ENCODE results near the gene SPART. TPM values are rescaled to one million over a fixed set of nuclear protein-coding genes. Genes with fewer than 3 reads are reported as not detected.
"Not testable (repeated sequence)": the region's sequence is repeated elsewhere in the genome, so short reads cannot be mapped to it uniquely, and the experiment has no call there.

Gene SPART
- polyA plus RNA-seq, 2 of the 4 experiments (the other 2 are of a cell fraction), result 33.9 to 37.0 TPM

DNA sequence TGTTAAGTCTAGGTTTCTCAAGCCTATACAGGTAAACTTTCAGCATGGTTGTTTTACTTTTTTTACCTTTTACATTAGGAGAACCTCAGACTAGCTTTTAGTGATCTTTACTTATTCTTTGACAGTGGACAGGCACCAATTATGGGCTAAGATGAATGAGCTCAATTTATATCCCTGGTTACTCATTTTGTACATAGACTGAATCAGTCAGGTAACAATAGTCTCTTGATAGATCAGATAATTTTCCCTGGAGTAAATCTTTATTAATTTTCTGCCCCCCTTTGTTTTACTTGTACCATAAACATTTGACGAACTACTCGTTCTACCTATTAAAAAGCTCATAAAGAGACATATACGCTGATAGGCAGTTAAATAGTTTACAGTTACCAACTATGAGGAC, 22.8 kb downstream of the SPART start:
- 94% methylated on average over 3 of the region's 3 CpGs for WGBS (ENCODE audit: missing lambda C conversion rate)
- CTCF ChIA-PET, result no interaction called here
- no peak for ATAC-seq

DNA sequence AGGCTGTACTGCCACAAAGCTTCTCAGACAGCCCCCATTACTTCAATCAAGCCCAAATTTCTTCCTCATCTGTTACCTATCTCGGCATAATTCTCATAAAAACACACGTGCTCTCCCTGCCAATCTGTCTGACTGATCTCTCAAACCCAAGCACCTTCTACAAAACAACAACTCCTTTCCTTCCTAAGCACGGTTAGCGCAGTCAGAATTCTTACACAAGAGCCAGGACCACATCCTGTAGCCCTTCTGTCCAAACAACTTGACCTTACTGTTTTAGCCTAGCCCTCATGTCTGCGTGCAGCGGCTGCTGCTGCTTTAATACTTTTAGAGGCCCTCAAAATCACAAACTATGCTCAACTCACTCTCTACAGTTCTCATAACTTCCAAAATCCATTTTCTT, 26.4 kb downstream of the SPART start:
- FAIRE-seq, POLR2A ChIA-PET: not testable (repeated sequence)
- WGBS (ENCODE audit: missing lambda C conversion rate), result 41% methylated on average over 4 of the region's 6 CpGs

More for the DNA sequence above, 22.8 kb downstream of the SPART start:
- 0 out of 3 replicates have a peak, but pooled peaks cover 5% of the 10 kb centered on the region for H3K4me1 ChIP-seq
- DNase-seq (ENCODE audit: low read depth in 1 of 2, low spot score in 1 of 2) (no peak), FAIRE-seq (no peak)
- H3K4me3 ChIP-seq, result no peak overlapping the region
- POLR2A ChIA-PET, result no interaction called here
- no peak for TF ChIP-seq NFE2L2 (conservative IDR thresholded peaks at IDR 0.05; ENCODE audit: low read length)
- no peak overlapping the region for H3K27ac ChIP-seq
- no peak overlapping the region for H3K4me2 ChIP-seq
- H3K9me3 ChIP-seq, result no peaks in the 10 kb centered on the region

DNA sequence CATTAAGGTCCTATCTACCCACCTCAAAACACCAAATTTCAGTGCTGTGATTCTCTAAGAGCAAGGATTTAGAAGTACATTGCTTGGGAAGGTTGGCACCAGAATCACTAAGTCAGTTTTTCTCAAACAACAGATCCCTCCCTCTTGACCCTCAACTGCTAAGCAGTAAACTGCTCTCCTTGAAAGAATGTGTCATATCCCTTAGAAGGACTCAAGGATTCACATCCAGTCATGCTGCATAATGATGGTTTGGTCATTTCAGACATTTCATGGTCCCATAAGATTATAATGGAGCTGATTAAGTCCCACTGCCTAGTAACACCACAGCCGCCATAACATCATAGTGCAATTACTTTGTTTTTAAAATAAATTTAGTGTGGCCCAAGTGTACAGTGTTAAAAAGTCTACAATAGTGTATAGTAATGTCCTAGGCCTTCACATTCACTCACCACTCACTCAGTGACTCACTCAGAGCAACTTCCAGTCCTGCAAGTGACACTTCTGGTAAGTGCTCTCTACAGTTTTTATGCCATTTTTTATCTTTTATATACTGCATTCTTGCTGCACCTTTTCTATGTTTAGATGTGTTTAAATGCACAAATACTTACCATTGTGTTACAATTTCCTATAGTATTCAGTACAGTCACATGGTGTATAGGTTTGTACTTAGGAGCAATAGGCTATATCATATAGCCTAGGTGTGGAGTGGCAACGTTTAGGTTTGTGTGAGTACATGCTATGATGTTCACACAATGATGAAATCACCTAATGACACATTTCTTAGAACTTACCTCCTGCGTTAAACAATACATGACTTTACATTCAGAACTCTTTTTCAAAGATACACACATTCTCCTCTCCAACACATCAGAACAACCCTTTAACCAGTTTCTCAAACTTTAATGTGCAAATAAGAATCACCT, 32.9 kb downstream of the SPART start:
- TF ChIP-seq, protein P1, sequence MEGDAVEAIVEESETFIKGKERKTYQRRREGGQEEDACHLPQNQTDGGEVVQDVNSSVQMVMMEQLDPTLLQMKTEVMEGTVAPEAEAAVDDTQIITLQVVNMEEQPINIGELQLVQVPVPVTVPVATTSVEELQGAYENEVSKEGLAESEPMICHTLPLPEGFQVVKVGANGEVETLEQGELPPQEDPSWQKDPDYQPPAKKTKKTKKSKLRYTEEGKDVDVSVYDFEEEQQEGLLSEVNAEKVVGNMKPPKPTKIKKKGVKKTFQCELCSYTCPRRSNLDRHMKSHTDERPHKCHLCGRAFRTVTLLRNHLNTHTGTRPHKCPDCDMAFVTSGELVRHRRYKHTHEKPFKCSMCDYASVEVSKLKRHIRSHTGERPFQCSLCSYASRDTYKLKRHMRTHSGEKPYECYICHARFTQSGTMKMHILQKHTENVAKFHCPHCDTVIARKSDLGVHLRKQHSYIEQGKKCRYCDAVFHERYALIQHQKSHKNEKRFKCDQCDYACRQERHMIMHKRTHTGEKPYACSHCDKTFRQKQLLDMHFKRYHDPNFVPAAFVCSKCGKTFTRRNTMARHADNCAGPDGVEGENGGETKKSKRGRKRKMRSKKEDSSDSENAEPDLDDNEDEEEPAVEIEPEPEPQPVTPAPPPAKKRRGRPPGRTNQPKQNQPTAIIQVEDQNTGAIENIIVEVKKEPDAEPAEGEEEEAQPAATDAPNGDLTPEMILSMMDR (IDR thresholded peaks at IDR 0.05), result no peak
- TF ChIP-seq FOXS1 (CRISPR knock-in tag; IDR thresholded peaks at IDR 0.05), result no peak
- TF ChIP-seq NR3C1 (IDR thresholded peaks at IDR 0.05), result no peak
- TF ChIP-seq HOXA7 (CRISPR knock-in tag; IDR thresholded peaks at IDR 0.05), result no peak
- no peak for TF ChIP-seq JUNB (IDR thresholded peaks at IDR 0.05)
- TF ChIP-seq FOSL2 (IDR thresholded peaks at IDR 0.05), result no peak
- TF ChIP-seq FOSL2 (CRISPR knock-in tag; IDR thresholded peaks at IDR 0.05), result no peak
- no peak for TF ChIP-seq ZNF302 (CRISPR knock-in tag; IDR thresholded peaks at IDR 0.05)
- TF ChIP-seq, protein P2, sequence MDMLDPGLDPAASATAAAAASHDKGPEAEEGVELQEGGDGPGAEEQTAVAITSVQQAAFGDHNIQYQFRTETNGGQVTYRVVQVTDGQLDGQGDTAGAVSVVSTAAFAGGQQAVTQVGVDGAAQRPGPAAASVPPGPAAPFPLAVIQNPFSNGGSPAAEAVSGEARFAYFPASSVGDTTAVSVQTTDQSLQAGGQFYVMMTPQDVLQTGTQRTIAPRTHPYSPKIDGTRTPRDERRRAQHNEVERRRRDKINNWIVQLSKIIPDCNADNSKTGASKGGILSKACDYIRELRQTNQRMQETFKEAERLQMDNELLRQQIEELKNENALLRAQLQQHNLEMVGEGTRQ (IDR thresholded peaks at IDR 0.05), result no peak
- TF ChIP-seq JUN (IDR thresholded peaks at IDR 0.05), result no peak
- TF ChIP-seq ZSCAN20 (CRISPR knock-in tag; IDR thresholded peaks at IDR 0.05), result no peak
- TF ChIP-seq, protein P3, sequence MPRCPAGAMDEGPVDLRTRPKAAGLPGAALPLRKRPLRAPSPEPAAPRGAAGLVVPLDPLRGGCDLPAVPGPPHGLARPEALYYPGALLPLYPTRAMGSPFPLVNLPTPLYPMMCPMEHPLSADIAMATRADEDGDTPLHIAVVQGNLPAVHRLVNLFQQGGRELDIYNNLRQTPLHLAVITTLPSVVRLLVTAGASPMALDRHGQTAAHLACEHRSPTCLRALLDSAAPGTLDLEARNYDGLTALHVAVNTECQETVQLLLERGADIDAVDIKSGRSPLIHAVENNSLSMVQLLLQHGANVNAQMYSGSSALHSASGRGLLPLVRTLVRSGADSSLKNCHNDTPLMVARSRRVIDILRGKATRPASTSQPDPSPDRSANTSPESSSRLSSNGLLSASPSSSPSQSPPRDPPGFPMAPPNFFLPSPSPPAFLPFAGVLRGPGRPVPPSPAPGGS (IDR thresholded peaks at IDR 0.05), result no peak
- TF ChIP-seq RAD21 (conservative IDR thresholded peaks at IDR 0.05 in 1 of 2, IDR thresholded peaks at IDR 0.05 in 1 of 2), result no peak
- no peak for TF ChIP-seq MYC (IDR thresholded peaks at IDR 0.05; ENCODE audit: borderline replicate concordance, low read length)
- TF ChIP-seq, protein P4, sequence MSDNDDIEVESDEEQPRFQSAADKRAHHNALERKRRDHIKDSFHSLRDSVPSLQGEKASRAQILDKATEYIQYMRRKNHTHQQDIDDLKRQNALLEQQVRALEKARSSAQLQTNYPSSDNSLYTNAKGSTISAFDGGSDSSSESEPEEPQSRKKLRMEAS (IDR thresholded peaks at IDR 0.05), result no peak
- no peak for TF ChIP-seq CBX8 (IDR thresholded peaks at IDR 0.05)
- no peak for TF ChIP-seq KDM1A (IDR thresholded peaks at IDR 0.05; ENCODE audit: low read depth)
- TF ChIP-seq SMC3 (IDR thresholded peaks at IDR 0.05), result no peak
- no peak for TF ChIP-seq EP300 (IDR thresholded peaks at IDR 0.05)
- no peak for TF ChIP-seq EHF (CRISPR knock-in tag; IDR thresholded peaks at IDR 0.05)
- TF ChIP-seq KDM5A (IDR thresholded peaks at IDR 0.05), result no peak
- DNase-seq (ENCODE audit: low read depth in 1 of 2, low spot score in 1 of 2) (no peak), ATAC-seq (no peak), FAIRE-seq (no peak)
- H3K4me2 ChIP-seq, result no peak overlapping the region
- WGBS (ENCODE audit: missing lambda C conversion rate), result 69% methylated on average over 3 of the region's 3 CpGs
- ChIA-PET CTCF (interaction anchor here (1.0 kb wide), 1 partner anchor 9 kb away, joined by 3 read pairs; no protein-coding TSS in a partner anchor), POLR2A (no interaction called here)
- no peak overlapping the region for H3K4me3 ChIP-seq
- no peaks in the 10 kb centered on the region for H3K9me3 ChIP-seq
- H3K27ac ChIP-seq, result no peak overlapping the region
- no peaks in the 10 kb centered on the region for H3K4me1 ChIP-seq

More for the DNA sequence above, 26.4 kb downstream of the SPART start:
- H3K4me1 ChIP-seq; DNase-seq (ENCODE audit: low read depth in 1 of 2, low spot score in 1 of 2); H3K4me3 ChIP-seq; H3K9me3 ChIP-seq; CTCF ChIA-PET; H3K4me2 ChIP-seq; ATAC-seq; H3K27ac ChIP-seq: not testable (repeated sequence)
